ENCODE results near the gene KRTAP5-3. TPM values are rescaled to one million over a fixed set of nuclear protein-coding genes. Genes with fewer than 3 reads are reported as not detected.
A peak's percentile ranks its signal among the peaks of the same experiment; 100 is the strongest.

KRTAP5-3 gene
- total and polyA plus RNA-seq, 7 donors, result not detected

DNA sequence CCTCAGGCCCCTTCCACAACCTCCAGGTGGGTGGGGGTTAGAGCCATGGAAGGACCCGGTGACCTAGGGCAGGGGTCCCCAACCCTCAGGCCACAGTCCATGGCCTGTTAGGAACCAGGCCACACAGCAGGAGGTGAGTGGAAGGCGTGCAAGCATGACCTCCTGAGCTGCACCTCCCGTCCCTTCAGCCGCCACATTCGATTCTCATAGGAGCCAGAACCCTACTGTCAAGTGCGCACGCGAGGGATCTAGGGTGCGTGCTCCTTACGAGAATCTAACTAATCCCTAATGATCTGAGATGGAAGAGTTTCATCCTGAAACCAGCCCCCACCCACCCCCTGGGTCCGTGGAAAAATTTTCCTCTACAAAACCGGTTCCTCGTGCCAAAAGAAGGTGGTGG is 17.3 kb upstream of the KRTAP5-3 start:
- Histone ChIP-seq H3K36me3 (ENCODE audit: insufficient read depth in 1 of 2, low read depth in 1 of 2) (no peaks in the 10 kb centered on the region), H3K27ac (no peak overlapping the region), H3K27me3 (ENCODE audit: insufficient read depth in 3 of 3, low read length in 2 of 3) (peaks cover 0 to 14% (median 0%) of the 10 kb centered on the region in 3 donors), H3K4me3 (no peak overlapping the region), H3K4me1 (no peaks in the 10 kb centered on the region), H3K9me3 (no peaks in the 10 kb centered on the region)
- DNase-seq (peak in 1 of 2 donors; percentile 12), ATAC-seq (no peak)
- intact Hi-C loops (cut with DNase I), result loop anchor here in 1 of 2 donors (5.0 kb wide), 1 partner anchor 83 kb away; no protein-coding TSS in a partner anchor
- 84 to 86% (median 84%) methylated on average over 13 of the region's 13 CpGs for WGBS, 3 donors
- TF ChIP-seq, protein P1, sequence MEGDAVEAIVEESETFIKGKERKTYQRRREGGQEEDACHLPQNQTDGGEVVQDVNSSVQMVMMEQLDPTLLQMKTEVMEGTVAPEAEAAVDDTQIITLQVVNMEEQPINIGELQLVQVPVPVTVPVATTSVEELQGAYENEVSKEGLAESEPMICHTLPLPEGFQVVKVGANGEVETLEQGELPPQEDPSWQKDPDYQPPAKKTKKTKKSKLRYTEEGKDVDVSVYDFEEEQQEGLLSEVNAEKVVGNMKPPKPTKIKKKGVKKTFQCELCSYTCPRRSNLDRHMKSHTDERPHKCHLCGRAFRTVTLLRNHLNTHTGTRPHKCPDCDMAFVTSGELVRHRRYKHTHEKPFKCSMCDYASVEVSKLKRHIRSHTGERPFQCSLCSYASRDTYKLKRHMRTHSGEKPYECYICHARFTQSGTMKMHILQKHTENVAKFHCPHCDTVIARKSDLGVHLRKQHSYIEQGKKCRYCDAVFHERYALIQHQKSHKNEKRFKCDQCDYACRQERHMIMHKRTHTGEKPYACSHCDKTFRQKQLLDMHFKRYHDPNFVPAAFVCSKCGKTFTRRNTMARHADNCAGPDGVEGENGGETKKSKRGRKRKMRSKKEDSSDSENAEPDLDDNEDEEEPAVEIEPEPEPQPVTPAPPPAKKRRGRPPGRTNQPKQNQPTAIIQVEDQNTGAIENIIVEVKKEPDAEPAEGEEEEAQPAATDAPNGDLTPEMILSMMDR (IDR thresholded peaks at IDR 0.05), result no peak

DNA sequence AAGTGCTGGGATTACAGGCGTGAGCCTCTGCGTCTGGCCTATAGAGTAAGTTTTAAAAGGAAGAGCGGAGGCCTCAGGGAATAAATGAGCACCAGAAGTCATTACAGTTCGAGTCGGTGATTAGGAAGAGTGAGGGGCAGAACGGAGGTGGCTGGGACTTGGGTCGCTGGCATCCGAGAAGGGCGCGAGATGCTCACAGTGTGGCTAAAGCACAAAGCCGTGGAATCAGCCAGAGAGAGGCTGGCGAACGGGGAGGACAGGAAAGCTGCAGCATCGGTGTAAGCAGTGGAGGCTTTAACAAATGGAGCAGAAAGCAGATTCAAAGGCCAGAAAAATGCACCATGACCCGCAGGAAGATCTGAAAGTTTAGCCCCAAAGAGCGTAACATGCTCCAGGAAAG is 16.4 kb upstream of the KRTAP5-3 start:
- H3K4me3 ChIP-seq, result no peak overlapping the region
- intact Hi-C loops (cut with DNase I), result loop anchor here in 1 of 2 donors (5.0 kb wide), 1 partner anchor 82 kb away; no protein-coding TSS in a partner anchor

DNA sequence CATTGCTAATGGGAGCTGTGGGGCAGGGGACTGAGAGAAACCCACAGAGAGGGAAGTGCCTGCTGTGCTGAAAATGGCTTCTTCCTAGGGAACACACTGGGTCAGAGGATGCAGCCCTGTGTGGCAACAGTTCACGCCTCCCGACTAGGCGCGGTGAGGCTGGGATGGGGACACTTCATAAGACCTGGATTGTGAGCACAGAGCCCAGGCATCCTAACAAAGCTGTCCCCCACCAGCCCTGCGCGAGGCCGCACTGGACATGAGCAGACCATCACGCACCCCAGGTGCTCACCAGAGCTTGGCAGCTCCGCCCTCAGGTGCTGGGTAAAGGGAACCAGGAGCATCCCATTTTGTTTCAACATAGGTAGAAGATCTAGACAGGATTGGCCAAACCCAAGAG is 15.5 kb upstream of the KRTAP5-3 start:
- no peak for ATAC-seq
- H3K36me3 ChIP-seq (ENCODE audit: insufficient read depth in 1 of 2, low read depth in 1 of 2), result no peaks in the 10 kb centered on the region
- DNase-seq, result peak in 1 of 2 donors; percentile 31
- no peaks in the 10 kb centered on the region for H3K4me1 ChIP-seq
- H3K4me3 ChIP-seq, result no peak overlapping the region
- no peak overlapping the region for H3K27ac ChIP-seq
- H3K27me3 ChIP-seq (ENCODE audit: insufficient read depth in 3 of 3, low read length in 2 of 3), result peaks cover 0 to 17% (median 0%) of the 10 kb centered on the region in 3 donors
- 86 to 93% (median 91%) methylated on average over 9 of the region's 9 CpGs for WGBS, 3 donors
- TF ChIP-seq, protein P1 (IDR thresholded peaks at IDR 0.05), result no peak
- intact Hi-C loops (cut with DNase I), result no loop called here
- no peaks in the 10 kb centered on the region for H3K9me3 ChIP-seq

More for the DNA sequence above, 16.4 kb upstream of the KRTAP5-3 start:
- Histone ChIP-seq H3K27ac (no peak overlapping the region), H3K4me1 (no peaks in the 10 kb centered on the region), H3K9me3 (no peaks in the 10 kb centered on the region), H3K36me3 (ENCODE audit: insufficient read depth in 1 of 2, low read depth in 1 of 2) (no peaks in the 10 kb centered on the region), H3K27me3 (ENCODE audit: insufficient read depth in 3 of 3, low read length in 2 of 3) (peaks cover 0 to 15% (median 0%) of the 10 kb centered on the region in 3 donors)
- peak in 1 of 2 donors; percentile 11 for DNase-seq
- no peak for ATAC-seq
- TF ChIP-seq, protein P1 (IDR thresholded peaks at IDR 0.05), result no peak
- WGBS, 3 donors, result 77 to 79% (median 79%) methylated on average over 16 of the region's 16 CpGs

DNA sequence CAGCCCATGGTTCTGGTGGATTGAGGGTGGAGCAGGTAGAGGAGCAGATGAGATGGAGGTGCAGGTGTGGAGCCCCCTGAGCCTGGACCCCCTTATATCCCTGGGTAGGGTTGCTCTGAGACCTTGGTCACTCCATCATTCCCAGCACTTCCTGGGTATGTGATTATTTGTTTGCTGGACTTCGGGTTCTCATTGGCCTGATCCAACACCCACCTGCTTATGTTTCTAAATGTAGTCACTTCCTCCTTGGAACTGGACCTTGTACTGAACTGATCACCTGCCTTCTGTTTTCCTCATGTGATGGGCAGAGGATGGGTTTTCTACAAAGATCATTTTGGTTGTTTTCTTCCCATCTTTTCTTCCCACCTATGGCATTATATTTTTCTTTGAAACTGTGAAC is 13.8 kb upstream of the KRTAP5-3 start, which contains the start of gene KRTAP5-4:
KRTAP5-4 (minus strand) TSS at position 53 of the 400 bp plus-strand sequence; CDS start at position 8, 45 bp downstream.
- TF ChIP-seq, protein P1 (IDR thresholded peaks at IDR 0.05), result no peak
- WGBS, 3 donors, result 53 to 57% (median 55%) methylated on average over 1 of the region's 1 CpG
- H3K4me3 ChIP-seq, result no peak within 1 kb of the TSS
- no peak within 1 kb of the TSS for H3K27ac ChIP-seq
- H3K27me3 ChIP-seq (ENCODE audit: insufficient read depth in 3 of 3, low read length in 2 of 3), result peaks cover 0 to 24% (median 0%) of the 10 kb centered on the region in 3 donors
- no peak for ATAC-seq
- DNase-seq, result no peak
- H3K4me1 ChIP-seq, result no peaks in the 10 kb centered on the region
- H3K36me3 ChIP-seq (ENCODE audit: insufficient read depth in 1 of 2, low read depth in 1 of 2), result no peaks in the 10 kb centered on the region
- H3K9me3 ChIP-seq, result no peaks in the 10 kb centered on the region
- intact Hi-C loops (cut with DNase I), result no loop called here

DNA sequence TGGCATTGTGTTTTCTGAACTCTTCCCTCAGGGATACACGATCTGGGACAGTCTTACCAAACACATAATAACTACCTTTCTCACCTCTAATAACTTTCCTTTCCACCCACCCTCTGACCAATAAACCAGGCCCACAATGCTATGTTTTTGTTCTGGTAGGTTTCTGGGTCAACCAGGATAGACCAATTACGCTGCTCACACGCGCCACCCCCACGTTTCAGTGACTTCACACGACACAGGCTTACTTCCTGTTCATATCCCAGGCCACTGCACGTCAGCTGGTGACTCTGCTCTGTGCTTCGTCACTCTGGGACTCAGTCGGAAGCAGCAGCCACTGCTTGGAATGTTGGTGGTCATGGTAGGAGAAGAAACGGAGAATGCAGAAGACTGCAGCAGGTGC is 11.2 kb upstream of the KRTAP5-3 start:
- Histone ChIP-seq H3K27me3 (ENCODE audit: insufficient read depth in 3 of 3, low read length in 2 of 3) (peaks cover 0 to 43% (median 4%) of the 10 kb centered on the region in 3 donors), H3K27ac (no peak overlapping the region), H3K36me3 (ENCODE audit: insufficient read depth in 1 of 2, low read depth in 1 of 2) (no peaks in the 10 kb centered on the region), H3K9me3 (no peaks in the 10 kb centered on the region), H3K4me1 (no peaks in the 10 kb centered on the region), H3K4me3 (no peak overlapping the region)
- DNase-seq (peak in 1 of 2 donors; percentile 16), ATAC-seq (peak in 1 of 4 donors; percentile 13)
- intact Hi-C loops (cut with DNase I), result no loop called here
- TF ChIP-seq, protein P1 (IDR thresholded peaks at IDR 0.05), result no peak
- 46 to 52% (median 48%) methylated on average over 10 of the region's 10 CpGs for WGBS, 3 donors
